GM23338 (cell line): ENCODE measurements around the gene GATA1. TPM values are rescaled to one million over a fixed set of nuclear protein-coding genes. Genes with fewer than 3 reads are reported as not detected.

Experiments
- ATAC-seq: fragments of 200-7000 bp; cut with Tn5 transposase; 3 replicates; pipeline ENCODE4 v1.9.1; 2020
- DNase-seq: peaks from one replicate; pipeline ENCODE4 v3.0.0-alpha.2; 2015; ENCODE audit warnings: low spot score
- H2AFZ ChIP-seq: fragments of 200-600 bp; sonication (generic); 2 replicates; pipeline ENCODE4 v1.8.0; 2016; ENCODE audit warnings: antibody characterized with exemption, mild to moderate bottlenecking, moderate library complexity
- H3F3A ChIP-seq: fragments of 200-600 bp; sonication (generic); replicated peaks from 2 replicates; pipeline ENCODE4 v1.8.0; 2017; ENCODE audit warnings: antibody characterized with exemption, mixed run types, low read depth
- H3K27ac ChIP-seq: fragments of 200-600 bp; sonication (generic); 2 replicates; pipeline ENCODE4 v1.6.1; 2016; ENCODE audit warnings: low read depth
- H3K27me3 ChIP-seq: fragments of 200-600 bp; sonication (generic); 2 replicates; pipeline ENCODE4 v1.8.0; 2016; ENCODE audit warnings: mild to moderate bottlenecking, mixed run types, moderate library complexity; ENCODE audit not compliant: insufficient read depth
- H3K36me3 ChIP-seq: fragments of 200-600 bp; sonication (generic); 2 replicates; pipeline ENCODE4 v1.8.0; 2016; ENCODE audit warnings: mild to moderate bottlenecking; ENCODE audit not compliant: insufficient read depth
- H3K4me1 ChIP-seq: fragments of 200-600 bp; sonication (generic); 2 replicates; pipeline ENCODE4 v1.8.0; 2016; ENCODE audit warnings: mild to moderate bottlenecking, moderate library complexity; ENCODE audit not compliant: insufficient read depth
- H3K4me2 ChIP-seq: fragments of 200-600 bp; sonication (generic); 2 replicates; pipeline ENCODE4 v1.7.1; 2017; ENCODE audit warnings: mixed run types
- H3K4me3 ChIP-seq: fragments of 200-600 bp; sonication (generic); 2 replicates; pipeline ENCODE4 v1.6.1; 2016; ENCODE audit warnings: mixed run types
- H3K79me2 ChIP-seq: fragments of 200-600 bp; sonication (generic); replicated peaks from 2 replicates; pipeline ENCODE4 v1.8.0; 2017; ENCODE audit warnings: mild to moderate bottlenecking; ENCODE audit not compliant: insufficient read depth
- H3K9me2 ChIP-seq: fragments of 200-600 bp; sonication (generic); 2 replicates; pipeline ENCODE4 v1.8.0; 2017; ENCODE audit not compliant: insufficient read depth
- H4K20me1 ChIP-seq: fragments of 200-600 bp; sonication (generic); replicated peaks from 2 replicates; pipeline ENCODE4 v1.8.0; 2017; ENCODE audit warnings: mild to moderate bottlenecking; ENCODE audit not compliant: insufficient read depth
- H3K27ac Mint-ChIP-seq: 2 replicates; pipeline ENCODE4 v1.8.0; 2020; ENCODE audit warnings: inconsistent platforms, mild to moderate bottlenecking, moderate library complexity, mixed read lengths
- H3K27me3 Mint-ChIP-seq: 3 replicates; pipeline ENCODE4 v1.8.0; 2022; ENCODE audit warnings: low read depth, mild to moderate bottlenecking, moderate library complexity, mixed read lengths, inconsistent platforms; ENCODE audit not compliant: insufficient read depth, poor library complexity
- H3K36me3 Mint-ChIP-seq: 3 replicates; pipeline ENCODE4 v1.8.0; 2021; ENCODE audit warnings: low read depth, mild to moderate bottlenecking, inconsistent platforms, moderate library complexity, mixed read lengths
- H3K4me1 Mint-ChIP-seq: 3 replicates; pipeline ENCODE4 v1.8.0; 2020; ENCODE audit warnings: mild to moderate bottlenecking, inconsistent platforms, mixed read lengths
- H3K4me3 Mint-ChIP-seq: 3 replicates; pipeline ENCODE4 v1.8.0; 2021; ENCODE audit warnings: moderate library complexity, mild to moderate bottlenecking, inconsistent platforms, mixed read lengths
- H3K9me3 Mint-ChIP-seq: 3 replicates; pipeline ENCODE4 v1.8.0; 2020; ENCODE audit warnings: moderate library complexity, mild to moderate bottlenecking, inconsistent platforms, mixed read lengths
- CREB1 ChIP-seq: fragments of 250-450 bp; sonication (Bioruptor Pico); IDR thresholded peaks from 2 replicates; pipeline ENCODE4 v1.5.0; 2020; ENCODE audit warnings: low read depth, mild to moderate bottlenecking, moderate library complexity
- CTCF ChIP-seq, 2 experiments: fragments of 200-600 bp in 1 of 2; sonication (generic) in 1 of 2; conservative IDR thresholded peaks; 2 replicates each; pipeline versions ENCODE4 v1.5.1 to v1.6.1; 2016 to 2017; ENCODE audit warnings: antibody characterized with exemption in 2 of 2, low read depth in 2 of 2, mild to moderate bottlenecking in 2 of 2, moderate library complexity in 1 of 2
- ETS1 ChIP-seq: IDR thresholded peaks from 2 replicates; pipeline ENCODE4 v1.6.1; 2016; ENCODE audit warnings: antibody characterized with exemption
- EZH2 ChIP-seq: fragments of 200-600 bp; sonication (generic); IDR thresholded peaks from one replicate; pipeline ENCODE4 v1.8.0; 2017; ENCODE audit warnings: antibody characterized with exemption, mild to moderate bottlenecking, low read depth; ENCODE audit not compliant: unreplicated experiment
- EZH2phosphoT487 ChIP-seq: fragments of 200-600 bp; sonication (generic); IDR thresholded peaks from one replicate; pipeline ENCODE4 v1.8.1; 2018; ENCODE audit warnings: antibody characterized with exemption; ENCODE audit not compliant: unreplicated experiment
- JUNB ChIP-seq: IDR thresholded peaks from one replicate; pipeline ENCODE4 v1.6.1; 2016; ENCODE audit warnings: antibody characterized with exemption; ENCODE audit not compliant: unreplicated experiment
- POLR2AphosphoS5 ChIP-seq: IDR thresholded peaks from 2 replicates; pipeline ENCODE4 v1.6.1; 2016; ENCODE audit warnings: antibody characterized with exemption, low read depth
- REST ChIP-seq: IDR thresholded peaks from one replicate; pipeline ENCODE4 v1.6.1; 2018; ENCODE audit warnings: antibody characterized with exemption; ENCODE audit not compliant: unreplicated experiment
- ZNF114 ChIP-seq: fragments of 250-450 bp; sonication (Bioruptor Pico); IDR thresholded peaks from 2 replicates; pipeline ENCODE4 v1.5.0; 2020; ENCODE audit warnings: mild to moderate bottlenecking, moderate library complexity
- ZNF331 ChIP-seq: fragments of 250-450 bp; sonication (Bioruptor Pico); IDR thresholded peaks from 2 replicates; pipeline ENCODE4 v1.5.0; 2020; ENCODE audit warnings: low read depth, mild to moderate bottlenecking, moderate library complexity
- ZNF462 ChIP-seq: fragments of 250-450 bp; sonication (Bioruptor Pico); IDR thresholded peaks from 2 replicates; pipeline ENCODE4 v1.5.0; 2020; ENCODE audit warnings: mild to moderate bottlenecking, moderate library complexity
- polyA plus RNA-seq: library from polyadenylated mRNA; unstranded; fragments of >200 nt; fragmentation: Nextera tagmentation; extraction: Ambion mirVana; gene quantifications from 2 replicates; pipeline ENCODE4 v1.2.1, GENCODE V29; 2016
- total RNA-seq: library from RNA; depleted of rRNA; stranded (reverse); fragments of >200 nt; shearing (Covaris generic); gene quantifications from 2 replicates; pipeline ENCODE4 v1.2.3, GENCODE V29; 2014

The GATA1 gene
- total and polyA plus RNA-seq, 2 experiments from 2014 or later = not detected

GRCh38 chrX:48776818-48777439, 9.5 kb upstream of the GATA1 start:
- no peak for ATAC-seq
- Mint-ChIP-seq H3K36me3 (no peaks in the 10 kb centered on the region), H3K4me1 (peaks cover 13% of the 10 kb centered on the region), H3K4me3 (no peak overlapping the region), H3K27ac (no peak overlapping the region), H3K27me3 (peaks cover 7% of the 10 kb centered on the region), H3K9me3 (0 out of 3 replicates have a peak, but pooled peaks cover 3% of the 10 kb centered on the region)
- Histone ChIP-seq H3K4me1 (no peaks in the 10 kb centered on the region), H3F3A (no peaks in the 10 kb centered on the region), H2AFZ (no peak overlapping the region), H3K36me3 (no peaks in the 10 kb centered on the region), H3K79me2 (no peaks in the 10 kb centered on the region), H3K27me3 (no peaks in the 10 kb centered on the region), H3K9me2 (no peaks in the 10 kb centered on the region), H4K20me1 (no peaks in the 10 kb centered on the region), H3K4me3 (no peak overlapping the region), H3K4me2 (no peak overlapping the region), H3K27ac (no peak overlapping the region)
- DNase-seq = no peak
- TF ChIP-seq JUNB (no peak), EZH2 (no peak), ZNF114 (CRISPR knock-in tag) (no peak), EZH2phosphoT487 (no peak), REST (no peak), ZNF331 (CRISPR knock-in tag) (no peak), ZNF462 (no peak), CTCF (conservative IDR thresholded peaks at IDR 0.05; ENCODE audit: low read depth in 2 of 2) (no peak), POLR2AphosphoS5 (no peak), CREB1 (no peak), ETS1 (no peak)
